ENCODE results near the gene CDKN2AIPNL.
A peak's percentile ranks its signal among the peaks of the same experiment; 100 is the strongest.

The CDKN2AIPNL gene

GRCh38 chr5:134411546-134412266, at the start of gene CDKN2AIPNL:
CDKN2AIPNL (minus strand) TSS chr5:134411881; CDS start chr5:134411854, 27 bp downstream.
- H3K4me3 ChIP-seq (ENCODE audit: low read depth, low read length) = peak within 1 kb of the TSS; percentile 83
- peak; percentile 57 for TF ChIP-seq CTCF (conservative IDR thresholded peaks at IDR 0.05; ENCODE audit: low read depth, low read length)
- DNase-seq (ENCODE audit: low read depth) = peak; percentile 90

GRCh38 chr5:134460551-134460950, 48.9 kb upstream of the CDKN2AIPNL start:
- DNase-seq (ENCODE audit: low read depth) = no peak
- TF ChIP-seq CTCF (conservative IDR thresholded peaks at IDR 0.05; ENCODE audit: low read depth, low read length) = no peak
- no peak overlapping the region for H3K4me3 ChIP-seq (ENCODE audit: low read depth, low read length)

GRCh38 chr5:134459491-134459890, 47.8 kb upstream of the CDKN2AIPNL start:
- TF ChIP-seq CTCF (conservative IDR thresholded peaks at IDR 0.05; ENCODE audit: low read depth, low read length) = no peak
- no peak overlapping the region for H3K4me3 ChIP-seq (ENCODE audit: low read depth, low read length)
- no peak for DNase-seq (ENCODE audit: low read depth)

- TF ChIP-seq CTCF (conservative IDR thresholded peaks at IDR 0.05; ENCODE audit: low read depth, low read length) = no peak
- DNase-seq (ENCODE audit: low read depth) = no peak
- H3K4me3 ChIP-seq (ENCODE audit: low read depth, low read length) = no peak overlapping the region
Measured at GRCh38 chr5:134459010-134459403, 47.3 kb upstream of the CDKN2AIPNL start.

GRCh38 chr5:134458234-134459009, 46.7 kb upstream of the CDKN2AIPNL start:
- H3K4me3 ChIP-seq (ENCODE audit: low read depth, low read length) = no peak overlapping the region
- TF ChIP-seq CTCF (conservative IDR thresholded peaks at IDR 0.05; ENCODE audit: low read depth, low read length) = no peak
- DNase-seq (ENCODE audit: low read depth) = peak; percentile 54

- no peak for DNase-seq (ENCODE audit: low read depth)
- H3K4me3 ChIP-seq (ENCODE audit: low read depth, low read length) = no peak overlapping the region
- no peak for TF ChIP-seq CTCF (conservative IDR thresholded peaks at IDR 0.05; ENCODE audit: low read depth, low read length)
Measured at GRCh38 chr5:134457801-134458200, 46.1 kb upstream of the CDKN2AIPNL start.
